HG03095 (cell line): ENCODE data around the gene CTTNBP2NL.
"Not testable (repeated sequence)": the region's sequence is repeated elsewhere in the genome, so short reads cannot be mapped to it uniquely, and the experiment has no call there.

Experiments used
- ATAC-seq: cut with Tn5 transposase; IDR thresholded peaks from one replicate; pipeline ENCODE4 v1.9.1; 2021; ENCODE audit warnings: moderate library complexity; ENCODE audit not compliant: unreplicated experiment

The CTTNBP2NL gene

DNA sequence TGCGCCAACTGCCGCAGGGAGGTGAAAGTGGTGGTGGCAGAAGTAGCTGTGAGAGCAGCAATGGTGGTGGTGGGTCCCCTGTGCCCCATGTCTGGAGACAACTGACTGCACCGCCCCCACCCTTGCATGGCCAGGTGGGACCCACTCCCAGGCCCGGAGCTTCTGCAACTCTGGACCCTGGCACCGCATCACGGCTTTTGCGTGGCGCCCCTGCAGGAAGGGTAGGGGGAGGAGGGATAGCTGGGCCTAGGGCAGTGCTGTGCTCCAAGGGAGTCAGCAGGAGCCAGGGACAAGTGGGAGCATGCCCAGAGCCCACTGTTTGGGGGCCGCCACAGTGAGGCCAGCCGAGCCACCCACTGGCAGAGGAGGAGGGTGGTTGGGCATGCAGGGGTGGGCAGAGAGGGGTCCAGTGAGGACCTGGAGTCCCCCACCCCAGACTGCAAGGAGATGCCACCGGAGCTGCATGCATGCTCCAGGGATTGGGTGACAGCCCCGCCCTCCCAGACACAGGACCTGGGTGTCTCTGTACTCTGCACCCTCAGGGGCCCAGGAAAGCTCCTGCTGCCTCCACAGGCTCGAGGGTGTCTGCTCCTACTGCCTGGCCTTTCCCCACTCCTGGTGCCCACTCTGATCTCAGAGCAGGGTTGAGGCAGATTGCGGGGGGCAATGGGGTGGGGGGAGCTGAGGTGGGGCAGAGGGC lies 9.8 kb upstream of the CTTNBP2NL start:
- no peak for ATAC-seq

DNA sequence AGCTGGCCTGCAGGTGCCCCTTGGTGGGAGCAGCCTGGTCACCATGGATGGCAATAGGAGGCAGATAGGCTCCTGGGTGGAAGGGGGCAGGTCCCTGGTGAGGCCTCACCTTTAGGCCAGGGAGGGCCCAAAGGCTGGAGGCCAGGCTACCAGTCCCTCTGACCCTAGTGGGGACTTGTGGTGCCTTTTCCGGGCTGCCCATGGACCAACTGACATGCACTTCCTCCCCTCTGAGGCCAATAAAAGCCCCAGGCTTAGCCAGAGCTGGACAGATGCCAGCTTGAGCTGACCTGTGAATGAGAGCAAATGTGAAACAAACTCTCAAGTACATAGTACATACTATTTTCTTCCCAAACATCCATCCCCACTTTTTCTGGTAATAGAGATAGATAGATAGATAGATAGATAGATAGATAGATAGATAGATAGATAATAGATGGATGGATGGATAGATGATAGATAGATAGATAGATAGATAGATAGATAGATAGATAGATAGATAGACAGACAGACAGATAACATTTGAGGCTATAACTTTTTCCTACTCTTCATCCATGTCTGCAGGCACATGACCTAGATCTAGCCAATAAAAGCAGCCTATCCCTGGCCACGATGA lies 9.2 kb upstream of the CTTNBP2NL start:
- ATAC-seq = no peak

DNA sequence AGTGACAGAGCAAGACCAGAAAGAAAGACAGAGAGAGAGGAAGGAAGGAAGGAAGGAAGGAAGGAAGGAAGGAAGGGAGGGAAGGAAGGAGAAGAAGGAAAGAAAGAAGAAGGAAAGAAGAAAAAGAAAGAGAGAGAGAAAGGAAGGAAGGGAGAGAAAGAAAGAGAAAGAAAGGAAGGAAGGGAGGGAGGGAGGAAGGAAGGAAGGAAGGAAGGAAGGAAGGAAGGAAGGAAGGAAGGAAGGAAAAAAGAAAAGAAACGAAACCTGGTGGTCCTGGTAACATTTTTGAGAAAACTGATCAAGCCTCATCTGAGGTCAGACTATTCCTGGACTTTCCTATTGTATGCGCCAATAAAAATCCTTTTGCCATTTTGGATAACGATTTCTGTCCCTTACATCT lies 8.2 kb upstream of the CTTNBP2NL start:
- no peak for ATAC-seq

DNA sequence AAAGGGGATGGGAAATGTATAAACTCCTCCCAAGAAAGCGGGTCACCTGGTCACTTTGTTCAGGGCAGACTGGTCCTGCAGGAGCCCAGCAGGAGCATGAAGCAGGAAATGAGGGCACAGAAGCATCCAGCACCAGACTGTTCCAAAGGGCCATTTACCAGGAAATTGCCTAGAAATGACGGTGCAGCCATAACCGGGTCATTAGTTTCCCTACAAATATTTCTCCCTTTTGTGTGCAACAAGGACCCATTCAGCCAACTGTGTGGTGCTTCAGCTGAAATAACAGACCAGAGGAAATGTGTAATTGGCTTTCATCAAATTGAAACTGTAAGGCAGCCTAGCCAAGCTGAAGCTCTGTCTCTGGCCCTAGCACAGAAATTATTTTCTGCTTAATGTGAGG lies 7.6 kb upstream of the CTTNBP2NL start:
- no peak for ATAC-seq

DNA sequence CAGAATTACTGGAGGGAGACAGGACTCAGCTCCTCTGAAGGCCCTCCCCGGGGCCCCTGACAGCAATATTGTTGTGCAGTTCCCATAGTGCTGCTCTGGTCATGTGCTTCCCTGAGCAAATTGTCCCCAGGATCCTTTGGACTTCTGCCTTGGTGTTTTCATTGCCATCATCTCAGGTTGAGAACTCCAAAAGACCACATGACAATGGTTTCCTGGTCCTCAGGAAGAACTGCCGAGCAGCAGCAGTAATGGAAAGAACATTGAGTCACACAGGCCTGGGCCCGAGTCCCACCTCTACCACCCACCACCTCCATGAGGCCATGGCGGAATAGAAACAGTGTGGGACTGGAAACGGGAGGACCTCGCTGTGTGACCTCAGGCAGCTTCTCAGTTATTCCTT lies 6.3 kb upstream of the CTTNBP2NL start:
- no peak for ATAC-seq

DNA sequence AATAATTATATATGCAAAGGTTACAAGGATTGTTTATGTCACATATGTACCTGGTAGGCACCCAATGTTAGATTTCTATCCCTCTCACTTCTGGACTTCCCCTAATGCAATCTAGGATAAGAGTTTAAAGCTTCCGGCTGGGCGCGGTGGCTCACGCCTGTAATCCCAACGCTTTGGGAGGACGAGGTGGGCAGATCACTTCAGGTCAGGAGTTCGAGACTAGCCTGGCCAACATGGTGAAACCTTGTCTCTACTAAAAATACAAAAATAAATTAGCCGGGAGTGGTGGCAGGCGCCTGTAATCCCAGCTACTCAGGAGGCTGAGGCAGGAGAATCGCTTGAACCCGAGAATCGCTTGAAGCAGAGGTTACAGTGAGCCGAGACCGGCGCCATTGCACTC lies 5.7 kb upstream of the CTTNBP2NL start:
- not testable (repeated sequence) for ATAC-seq

DNA sequence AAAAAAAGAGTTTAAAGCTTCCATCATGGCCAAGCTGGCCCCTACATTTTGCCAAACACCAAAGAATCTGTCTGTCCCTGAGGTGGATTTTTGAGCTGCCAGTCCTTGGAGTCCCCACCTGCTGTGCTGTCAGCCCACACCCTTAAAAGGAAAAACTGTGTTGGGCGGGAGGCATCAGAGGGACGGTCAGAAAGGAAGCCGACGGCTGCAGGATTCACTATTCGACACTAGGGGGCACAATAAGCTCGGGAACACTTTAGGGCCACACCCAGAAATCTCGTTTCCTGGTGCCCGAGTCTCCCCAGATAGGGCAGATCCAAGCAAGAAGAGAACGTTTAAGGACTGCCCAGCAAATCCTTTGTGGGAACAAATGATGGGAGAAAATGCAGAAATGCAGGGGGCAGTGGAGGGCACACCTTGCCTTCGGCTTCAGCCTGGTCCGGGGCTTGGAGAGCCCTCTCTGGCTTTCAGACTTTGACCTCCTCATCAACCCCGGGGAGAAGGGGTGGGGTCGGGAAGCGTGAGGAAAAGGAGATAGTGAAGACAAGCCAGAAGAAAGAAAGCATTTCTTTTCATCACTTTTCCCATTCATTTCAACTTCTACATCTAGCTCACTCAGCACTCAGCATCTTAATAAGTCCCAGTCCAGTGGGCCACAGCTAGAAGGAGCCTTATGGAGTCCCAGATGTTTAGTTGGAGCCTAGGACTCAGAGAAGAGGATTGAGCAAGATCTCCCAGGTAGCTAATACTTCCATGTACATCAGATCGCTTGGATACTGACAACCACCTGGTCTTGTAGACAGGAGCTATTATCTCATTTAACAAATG lies 5.0 kb upstream of the CTTNBP2NL start:
- ATAC-seq = peak; percentile 61

DNA sequence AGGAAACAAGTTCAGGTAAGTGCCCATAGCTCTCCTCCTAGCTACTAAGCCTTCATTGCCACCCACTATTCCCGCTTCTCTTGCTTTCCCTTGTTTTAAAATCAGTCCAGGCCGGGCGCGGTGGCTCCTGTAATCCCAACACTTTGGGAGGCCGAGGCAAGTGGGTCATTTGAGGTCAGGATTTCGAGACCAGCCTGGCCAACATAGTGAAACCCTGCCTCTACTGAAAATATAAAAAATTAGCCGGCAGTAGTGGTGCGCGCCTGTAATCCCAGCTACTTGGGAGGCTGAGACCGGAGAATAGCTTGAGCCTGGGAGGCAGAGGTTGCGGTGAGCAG lies 4.4 kb upstream of the CTTNBP2NL start:
- no peak for ATAC-seq

DNA sequence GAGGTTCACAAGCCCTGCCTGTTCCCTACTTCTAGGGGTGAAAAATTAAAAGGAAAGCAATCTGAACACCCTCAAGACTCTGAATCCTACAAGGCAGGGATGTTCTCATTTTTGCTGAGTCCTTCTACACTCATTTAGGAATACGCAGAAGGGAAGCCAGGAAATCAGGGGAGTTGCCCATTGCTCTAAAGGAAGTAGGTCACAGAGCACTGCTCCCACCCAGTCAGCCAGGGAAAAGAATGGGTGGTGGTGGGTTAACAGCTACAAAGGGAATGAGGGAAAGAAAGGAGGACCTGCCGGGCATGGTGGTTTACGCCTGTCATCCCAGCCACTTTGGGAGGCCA lies 2.4 kb upstream of the CTTNBP2NL start:
- ATAC-seq = no peak

DNA sequence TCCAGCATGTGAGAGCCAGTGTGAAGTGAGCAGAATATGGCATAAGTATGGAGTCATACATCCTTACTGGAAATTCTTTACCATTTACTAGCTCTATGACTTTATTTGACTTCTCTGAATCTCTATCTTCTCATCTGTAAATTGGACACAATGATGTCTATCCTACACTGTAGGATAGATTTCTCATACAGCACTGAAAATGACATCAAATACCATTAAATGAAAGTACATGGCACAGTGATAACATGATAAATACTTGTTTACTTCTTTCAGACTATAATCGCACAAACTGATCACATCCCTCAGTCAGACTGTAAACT lies 1.3 kb upstream of the CTTNBP2NL start:
- ATAC-seq = no peak

DNA sequence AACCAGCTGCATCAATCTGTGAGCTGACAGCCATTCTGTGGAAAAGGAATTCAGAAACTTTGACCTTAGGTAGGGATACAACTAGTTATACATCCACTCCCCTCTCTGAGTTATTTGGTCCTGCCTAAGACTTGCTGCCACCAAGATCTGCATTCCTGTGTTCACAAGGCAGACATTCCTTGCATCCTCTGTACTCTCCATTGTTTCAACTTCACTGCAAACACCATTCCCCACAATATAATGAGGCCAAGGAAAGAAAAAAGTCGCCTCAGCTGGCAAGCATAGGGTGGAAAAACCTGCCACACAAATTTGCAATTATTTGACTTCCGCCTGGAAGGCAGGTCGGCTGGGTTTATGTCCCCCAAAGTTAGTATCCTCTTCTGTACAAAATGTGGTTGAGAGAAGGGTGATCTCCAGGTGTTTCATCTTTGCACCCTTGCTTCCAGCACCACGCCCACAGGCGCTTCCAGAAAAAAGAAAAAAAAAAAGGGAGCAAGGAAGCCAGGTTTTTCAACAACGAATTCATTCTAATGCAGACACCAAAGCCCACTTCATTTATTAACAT lies 676 bp upstream of the CTTNBP2NL start:
- no peak for ATAC-seq

DNA sequence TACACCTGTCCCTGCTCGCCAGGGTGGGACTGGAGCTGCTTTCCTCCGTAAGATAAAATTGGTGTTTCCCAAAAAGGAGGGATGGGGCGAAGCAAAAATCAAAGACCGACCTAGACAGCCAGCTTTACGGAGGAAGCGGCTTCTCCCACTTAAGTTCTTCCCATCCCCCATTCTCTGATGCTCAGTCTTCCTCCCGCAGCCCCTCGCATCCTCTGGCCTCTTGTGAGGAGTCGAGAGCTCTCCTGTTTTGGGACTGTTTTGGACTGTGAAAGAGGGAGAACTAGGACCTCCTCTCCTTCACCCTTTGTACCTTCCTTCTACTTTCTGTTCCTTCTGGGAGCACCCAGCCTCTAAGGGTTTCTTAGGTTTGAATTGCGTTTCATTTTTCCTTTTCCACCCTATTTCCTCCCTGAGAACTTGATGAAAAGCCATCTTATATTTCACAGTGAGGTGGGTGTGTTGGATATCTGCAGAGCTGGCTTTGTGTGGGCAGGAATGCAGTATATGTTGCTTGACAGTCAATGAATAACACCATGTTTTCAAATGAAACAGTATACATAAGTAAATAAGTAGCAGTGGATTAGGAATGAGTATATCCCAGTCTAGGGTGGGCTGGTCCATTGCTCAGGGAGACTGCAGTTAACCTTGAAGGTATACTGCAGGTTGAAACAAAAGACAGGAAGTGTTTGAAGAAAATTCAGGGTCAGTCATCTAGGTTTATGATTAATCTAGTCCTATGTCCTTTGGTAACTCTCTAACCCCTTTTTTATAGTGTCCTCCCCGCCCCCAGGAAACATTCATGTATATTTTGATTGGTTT lies 848 bp downstream of the CTTNBP2NL start:
- ATAC-seq = no peak

DNA sequence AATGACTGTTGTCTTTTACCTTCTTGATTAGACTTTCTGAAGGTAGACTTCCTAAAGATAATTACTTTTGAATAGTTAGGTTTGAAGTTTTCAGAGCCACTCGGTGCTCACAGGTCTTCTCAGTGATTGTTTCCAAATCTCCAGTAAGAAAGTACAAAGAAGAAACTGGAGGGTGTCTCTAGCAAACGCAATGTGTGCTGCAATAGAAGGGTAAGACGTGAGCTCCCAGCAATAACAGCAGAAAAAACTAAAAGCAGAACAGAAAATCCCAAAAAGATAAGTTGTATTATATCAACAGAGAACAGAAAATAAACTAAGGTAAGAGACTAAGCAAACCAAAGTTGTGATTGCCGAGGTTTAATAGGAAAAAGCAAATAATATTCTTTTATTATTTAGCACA lies 1.8 kb downstream of the CTTNBP2NL start:
- no peak for ATAC-seq

DNA sequence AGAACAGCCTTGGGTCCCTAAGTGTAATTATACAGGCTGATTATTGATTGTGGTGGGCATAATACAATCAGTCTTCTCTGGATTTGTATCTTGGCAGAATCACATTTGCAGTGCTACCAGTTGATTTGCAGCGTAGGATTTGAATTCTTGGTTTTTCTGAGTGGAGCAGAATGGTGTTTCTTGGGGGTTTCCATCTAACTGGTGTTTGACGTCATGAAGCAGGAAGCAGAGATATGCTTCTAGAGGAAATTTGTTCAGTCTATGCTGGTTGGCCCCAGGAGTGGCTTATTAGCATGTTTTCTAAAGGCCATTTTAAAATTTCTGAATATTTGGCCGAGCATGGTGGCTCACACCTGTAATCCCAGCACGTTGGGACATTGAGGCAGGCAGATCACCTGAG lies 3.4 kb downstream of the CTTNBP2NL start:
- no peak for ATAC-seq

DNA sequence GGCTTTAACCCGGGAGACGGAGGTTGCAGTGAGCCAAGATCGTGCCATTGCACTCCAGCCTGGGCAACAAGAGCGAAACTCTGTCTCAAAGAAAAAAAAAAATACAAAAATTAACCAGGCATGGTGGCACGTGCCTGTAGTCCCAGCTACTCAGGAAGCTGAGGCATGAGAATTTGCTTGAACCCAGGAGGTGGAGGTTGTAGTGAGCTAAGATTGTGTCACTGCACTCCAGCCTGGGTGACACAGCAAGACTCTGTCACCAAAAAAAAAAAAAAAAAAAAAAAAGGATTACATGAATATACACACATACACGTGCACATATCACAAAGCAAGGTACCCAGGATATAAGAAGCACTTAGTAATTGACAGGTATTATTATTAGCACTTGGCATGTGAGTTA lies 4.7 kb downstream of the CTTNBP2NL start:
- not testable (repeated sequence) for ATAC-seq

DNA sequence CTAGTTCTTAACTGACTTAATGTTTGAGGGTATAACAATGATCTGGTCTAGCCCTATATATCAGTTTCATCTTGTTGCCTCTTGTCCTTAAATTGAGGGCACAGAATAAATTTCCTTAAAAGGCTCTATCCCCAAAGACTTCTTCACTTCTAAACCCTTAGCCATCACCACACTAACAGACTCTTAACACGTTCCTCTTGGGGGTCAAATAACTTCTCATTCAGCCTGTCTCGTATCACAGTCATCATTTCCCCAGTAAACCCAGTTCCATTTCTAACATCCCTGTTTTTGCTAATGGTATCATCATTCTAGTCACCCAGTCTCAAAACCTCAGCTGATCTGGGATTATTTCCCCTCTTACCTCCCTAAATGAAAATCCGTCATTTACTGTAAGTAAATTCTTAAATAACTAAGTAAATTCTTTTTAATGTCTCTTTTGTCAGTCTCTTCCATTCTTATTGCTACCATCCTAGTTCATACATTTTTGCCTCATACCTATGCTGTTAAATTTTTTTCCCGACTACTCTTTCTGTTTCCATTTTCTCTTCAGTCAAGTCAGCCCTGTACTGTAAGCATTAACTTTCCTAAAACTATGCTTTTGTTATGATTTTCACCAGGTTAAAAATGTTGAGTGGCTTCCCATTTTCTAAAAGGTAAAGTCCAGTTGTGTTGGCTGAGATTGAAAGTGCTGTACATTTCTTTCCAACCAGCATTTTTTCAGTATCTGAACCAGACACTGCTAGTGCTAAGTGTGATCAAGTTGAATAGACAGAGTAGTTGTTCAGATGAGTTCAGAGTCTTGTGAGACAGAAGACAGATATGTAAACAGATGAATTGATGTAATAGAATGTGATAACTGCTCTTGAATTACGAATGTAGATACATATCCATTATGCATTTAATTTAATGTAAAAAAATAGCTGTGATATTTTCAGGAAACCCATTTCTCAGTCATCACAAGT lies 6.9 kb downstream of the CTTNBP2NL start:
- ATAC-seq = peak; percentile 74

DNA sequence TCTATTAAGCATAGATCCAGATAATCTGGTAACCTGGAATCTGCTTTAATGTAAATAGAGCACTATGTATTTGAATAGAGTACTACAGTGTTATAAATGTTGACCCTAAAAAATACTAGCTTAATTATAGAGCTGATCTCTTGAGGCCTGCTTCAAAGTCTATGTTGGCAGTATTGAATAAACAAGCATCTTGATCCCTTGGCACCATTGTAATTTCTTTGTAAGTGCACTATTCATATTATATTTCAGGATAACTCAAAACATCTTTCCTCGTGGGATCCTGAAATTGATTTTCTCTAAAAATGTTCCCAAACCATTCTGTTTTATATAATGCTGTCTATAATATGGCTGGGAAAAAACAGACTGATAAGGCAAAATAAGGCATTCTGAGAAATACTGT lies 10.8 kb downstream of the CTTNBP2NL start:
- no peak for ATAC-seq

DNA sequence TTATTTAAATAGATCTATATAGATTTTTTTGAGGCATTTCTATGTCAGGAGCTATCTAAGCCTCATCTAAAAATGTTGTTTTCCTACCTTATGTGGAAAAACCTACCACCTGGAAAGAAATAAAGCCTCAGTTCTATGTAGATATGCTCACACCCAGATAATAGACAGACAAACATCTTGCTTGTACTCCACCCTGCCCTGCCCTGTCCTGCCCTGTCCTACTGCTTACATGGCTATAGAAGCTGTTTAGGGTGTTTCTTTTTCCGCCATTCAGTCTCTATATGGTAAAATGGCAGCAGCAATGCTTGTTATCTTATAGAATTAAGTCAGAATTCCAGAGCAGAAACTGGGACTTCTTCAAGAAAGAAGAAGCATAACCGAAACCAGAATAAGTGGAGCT lies 13.4 kb downstream of the CTTNBP2NL start:
- ATAC-seq = no peak

DNA sequence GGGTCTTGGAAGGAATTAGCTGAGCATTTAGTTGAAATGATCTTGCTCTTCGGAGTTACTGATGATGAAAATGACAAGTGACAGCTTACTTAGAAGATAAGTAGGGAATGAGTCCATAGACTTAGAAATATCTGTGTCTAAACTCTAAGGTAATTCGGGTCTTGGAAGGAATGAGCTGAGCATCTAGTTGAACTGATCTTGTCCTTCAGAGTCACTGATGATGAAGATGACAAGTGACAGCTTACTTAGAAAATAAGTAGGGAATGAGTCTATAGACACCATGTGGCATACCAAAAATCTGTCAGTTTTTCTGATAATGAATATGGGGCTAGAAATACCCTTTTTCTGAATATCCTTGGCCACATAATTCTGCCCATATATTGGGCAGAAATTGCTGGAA lies 14.7 kb downstream of the CTTNBP2NL start:
- ATAC-seq = no peak

DNA sequence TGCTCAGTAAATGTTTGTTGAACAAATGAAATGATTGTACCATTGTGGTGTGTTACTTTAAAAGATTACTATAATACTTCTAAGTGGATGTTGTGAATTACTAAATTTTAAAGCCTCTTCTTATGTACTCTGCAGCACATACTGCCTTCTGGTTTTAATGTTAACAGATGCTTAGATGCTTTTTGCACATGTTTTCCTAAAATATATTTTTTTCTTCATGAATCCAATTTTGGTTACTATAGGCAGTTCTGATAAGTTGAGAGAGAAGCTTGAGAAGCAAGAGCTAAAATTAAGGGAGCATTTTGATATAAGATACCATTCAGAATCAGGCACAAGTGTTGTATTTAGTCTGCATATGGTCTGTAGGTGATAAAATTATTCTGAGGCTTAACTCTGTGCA lies 21.3 kb downstream of the CTTNBP2NL start:
- no peak for ATAC-seq
